PFSK-1 (cell line): Measurements from ENCODE around the gene UVRAG.
A peak's percentile ranks its signal among the peaks of the same experiment; 100 is the strongest.

Source experiments
- FOXP2 ChIP-seq: optimal IDR thresholded peaks from 2 replicates; pipeline ENCODE3; 2011; ENCODE audit warnings: borderline replicate concordance, control low read depth, inconsistent platforms; ENCODE audit not compliant: insufficient read depth; ENCODE audit errors: extremely low read length, extremely low read depth
- POLR2AphosphoS5 ChIP-seq: IDR thresholded peaks from 2 replicates; pipeline ENCODE4 v1.6.1; 2012; ENCODE audit warnings: low read depth, mild to moderate bottlenecking, control low read depth, low read length, moderate library complexity
- SIN3A ChIP-seq: IDR thresholded peaks from 2 replicates; pipeline ENCODE4 v1.6.1; 2012; ENCODE audit warnings: mild to moderate bottlenecking, low read length, moderate library complexity, borderline replicate concordance; ENCODE audit not compliant: insufficient read depth
- TAF1 ChIP-seq: IDR thresholded peaks from 2 replicates; pipeline ENCODE4 v1.6.1; 2012; ENCODE audit warnings: low read length, control low read depth, borderline replicate concordance; ENCODE audit not compliant: insufficient read depth
- TF ChIP-seq, protein P1 (sequence below), 2 experiments: IDR thresholded peaks; 2 replicates each; pipeline versions ENCODE4 v1.6.1 to v1.8.0; 2011 to 2012; ENCODE audit warnings: low read depth in 2 of 2, low read length in 2 of 2, control low read depth in 1 of 2, inconsistent platforms in 1 of 2, mild to moderate bottlenecking in 1 of 2, moderate library complexity in 1 of 2; ENCODE audit not compliant: insufficient read depth in 1 of 2

UVRAG gene

DNA sequence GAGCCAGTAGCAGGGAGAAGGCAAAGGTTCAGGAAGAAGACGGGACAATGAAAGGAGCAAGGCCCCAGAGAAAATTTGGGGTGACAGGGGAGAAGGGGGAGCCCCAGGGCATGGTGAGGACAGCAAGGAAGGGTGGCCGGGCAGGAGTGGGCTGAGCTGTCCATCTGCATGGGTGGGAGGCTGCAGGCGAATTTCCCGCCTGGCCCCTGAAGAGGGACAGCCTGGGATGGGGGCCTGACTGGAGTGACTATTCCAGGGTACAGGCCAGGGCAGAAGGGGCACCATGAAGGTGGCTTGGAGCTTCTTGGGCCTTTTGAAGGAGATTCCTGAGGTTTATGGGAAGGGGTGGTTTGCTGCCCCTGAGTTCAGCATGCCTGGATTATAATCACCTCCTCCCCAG, 335.1 kb downstream of the UVRAG start:
- TF ChIP-seq POLR2AphosphoS5 (no peak), SIN3A (no peak), TAF1 (no peak), FOXP2 (no peak)
- TF ChIP-seq, protein P1, sequence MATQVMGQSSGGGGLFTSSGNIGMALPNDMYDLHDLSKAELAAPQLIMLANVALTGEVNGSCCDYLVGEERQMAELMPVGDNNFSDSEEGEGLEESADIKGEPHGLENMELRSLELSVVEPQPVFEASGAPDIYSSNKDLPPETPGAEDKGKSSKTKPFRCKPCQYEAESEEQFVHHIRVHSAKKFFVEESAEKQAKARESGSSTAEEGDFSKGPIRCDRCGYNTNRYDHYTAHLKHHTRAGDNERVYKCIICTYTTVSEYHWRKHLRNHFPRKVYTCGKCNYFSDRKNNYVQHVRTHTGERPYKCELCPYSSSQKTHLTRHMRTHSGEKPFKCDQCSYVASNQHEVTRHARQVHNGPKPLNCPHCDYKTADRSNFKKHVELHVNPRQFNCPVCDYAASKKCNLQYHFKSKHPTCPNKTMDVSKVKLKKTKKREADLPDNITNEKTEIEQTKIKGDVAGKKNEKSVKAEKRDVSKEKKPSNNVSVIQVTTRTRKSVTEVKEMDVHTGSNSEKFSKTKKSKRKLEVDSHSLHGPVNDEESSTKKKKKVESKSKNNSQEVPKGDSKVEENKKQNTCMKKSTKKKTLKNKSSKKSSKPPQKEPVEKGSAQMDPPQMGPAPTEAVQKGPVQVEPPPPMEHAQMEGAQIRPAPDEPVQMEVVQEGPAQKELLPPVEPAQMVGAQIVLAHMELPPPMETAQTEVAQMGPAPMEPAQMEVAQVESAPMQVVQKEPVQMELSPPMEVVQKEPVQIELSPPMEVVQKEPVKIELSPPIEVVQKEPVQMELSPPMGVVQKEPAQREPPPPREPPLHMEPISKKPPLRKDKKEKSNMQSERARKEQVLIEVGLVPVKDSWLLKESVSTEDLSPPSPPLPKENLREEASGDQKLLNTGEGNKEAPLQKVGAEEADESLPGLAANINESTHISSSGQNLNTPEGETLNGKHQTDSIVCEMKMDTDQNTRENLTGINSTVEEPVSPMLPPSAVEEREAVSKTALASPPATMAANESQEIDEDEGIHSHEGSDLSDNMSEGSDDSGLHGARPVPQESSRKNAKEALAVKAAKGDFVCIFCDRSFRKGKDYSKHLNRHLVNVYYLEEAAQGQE (IDR thresholded peaks at IDR 0.05; ENCODE audit: insufficient read depth in 1 of 2, low read depth in 2 of 2, low read length in 2 of 2): no peak

DNA sequence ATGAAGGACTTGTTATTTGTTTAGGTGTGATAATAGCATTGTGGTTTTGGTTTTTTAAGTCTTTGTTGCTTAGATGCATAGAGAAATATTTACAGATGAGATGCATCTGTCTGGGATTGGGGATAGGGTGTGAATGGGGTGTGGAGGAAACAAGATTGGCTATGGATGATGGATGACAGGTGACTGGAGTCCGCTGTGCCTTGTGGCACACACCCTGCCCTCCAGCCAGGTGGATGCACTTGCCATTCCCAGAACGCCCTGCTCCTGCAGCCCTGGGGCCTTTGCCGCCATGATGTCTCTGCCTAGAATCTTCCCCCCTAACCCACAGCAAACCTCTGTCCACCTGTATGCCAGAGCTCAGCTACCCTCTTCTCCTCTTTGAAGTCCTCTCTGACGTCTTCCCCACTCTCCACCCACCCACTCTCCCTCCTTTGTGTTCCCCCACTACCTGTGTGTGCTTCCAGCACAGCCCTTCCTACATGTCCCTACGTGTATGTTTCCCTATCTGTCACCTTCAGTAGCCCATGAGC, 336.6 kb downstream of the UVRAG start:
- no peak for TF ChIP-seq POLR2AphosphoS5
- TF ChIP-seq, protein P1 (IDR thresholded peaks at IDR 0.05; ENCODE audit: insufficient read depth in 1 of 2, low read depth in 2 of 2, low read length in 2 of 2): no peak
- no peak for TF ChIP-seq SIN3A
- no peak for TF ChIP-seq TAF1
- no peak for TF ChIP-seq FOXP2

DNA sequence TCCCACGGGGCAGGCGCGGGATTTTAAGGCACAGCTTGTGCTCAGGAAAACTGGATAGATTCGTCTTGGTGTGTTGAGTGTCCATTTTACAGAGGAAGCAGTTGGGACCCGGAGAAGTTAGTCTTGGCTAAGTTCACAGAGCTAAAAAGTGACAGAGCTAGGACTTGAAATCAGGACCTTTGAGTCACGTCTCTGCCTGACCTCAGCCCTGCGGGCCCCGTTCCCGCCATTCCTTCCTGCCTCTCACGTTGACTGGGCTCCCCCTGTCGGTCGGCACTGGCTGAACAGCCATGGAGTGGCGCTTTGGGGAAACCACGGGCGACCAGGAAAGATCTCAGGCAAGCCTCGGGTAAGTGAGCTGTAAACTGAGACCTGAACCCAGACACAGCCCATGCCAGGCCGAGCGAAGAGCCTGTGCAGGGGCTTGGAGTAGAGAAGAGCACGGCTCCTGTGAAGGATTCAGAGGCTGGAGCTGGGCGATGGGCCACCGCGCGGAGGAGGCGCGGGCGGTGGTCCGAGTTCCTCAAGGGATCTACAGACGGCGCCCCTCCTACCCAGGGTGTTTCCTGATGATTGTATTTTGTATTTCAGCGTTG, 337.2 kb downstream of the UVRAG start:
- peak; percentile 81 for TF ChIP-seq FOXP2
- TF ChIP-seq SIN3A: no peak

GRCh38 chr11:76152741-76153570, 337.9 kb downstream of the UVRAG start:
- no peak for TF ChIP-seq TAF1
- TF ChIP-seq FOXP2: no peak
- TF ChIP-seq, protein P1 (IDR thresholded peaks at IDR 0.05; ENCODE audit: insufficient read depth in 1 of 2, low read depth in 2 of 2, low read length in 2 of 2): no peak
- no peak for TF ChIP-seq SIN3A
- no peak for TF ChIP-seq POLR2AphosphoS5

- TF ChIP-seq, protein P1 (IDR thresholded peaks at IDR 0.05; ENCODE audit: insufficient read depth in 1 of 2, low read depth in 2 of 2, low read length in 2 of 2): no peak
- no peak for TF ChIP-seq FOXP2
- no peak for TF ChIP-seq TAF1
- no peak for TF ChIP-seq POLR2AphosphoS5
- no peak for TF ChIP-seq SIN3A
Measured at GRCh38 chr11:76153571-76153923, 338.5 kb downstream of the UVRAG start.
